Ureter (tissue), 1 donor: ENCODE data around the gene PM20D1. TPM values are rescaled to one million over a fixed set of nuclear protein-coding genes. Genes with fewer than 3 reads are reported as not detected.
"Not testable (repeated sequence)": the region's sequence is repeated elsewhere in the genome, so short reads cannot be mapped to it uniquely, and the experiment has no call there.

Experiments used
- DNase-seq: peaks from one replicate; pipeline ENCODE4 v3.0.0-alpha.2; 2020; ENCODE audit warnings: low spot score
- total RNA-seq: library from RNA; stranded (reverse); gene quantifications from one replicate; pipeline ENCODE4 v1.2.4, GENCODE V29; 2023
- donor health status: DM: yes; HTN: yes; CAD: no.

The PM20D1 gene
- 23.7 TPM for total RNA-seq

- peak; percentile 88 for DNase-seq
Observed at GRCh38 chr1:205849619-205850355, at the start of gene PM20D1. Gene PM20D1, minus strand, starts transcription at chr1:205850132. Its CDS starts 60 bp downstream, at chr1:205850072.

- no peak for DNase-seq
Observed at GRCh38 chr1:205896351-205896750, 46.4 kb upstream of the PM20D1 start.

- not testable (repeated sequence) for DNase-seq
Observed at GRCh38 chr1:205894119-205894518, 44.2 kb upstream of the PM20D1 start.

GRCh38 chr1:205892175-205892574 is 42.2 kb upstream of the PM20D1 start:
- not testable (repeated sequence) for DNase-seq

- not testable (repeated sequence) for DNase-seq
Observed at GRCh38 chr1:205891481-205891880, 41.5 kb upstream of the PM20D1 start.

GRCh38 chr1:205890631-205891030 is 40.7 kb upstream of the PM20D1 start:
- not testable (repeated sequence) for DNase-seq

GRCh38 chr1:205889706-205890105 is 39.8 kb upstream of the PM20D1 start:
- not testable (repeated sequence) for DNase-seq

GRCh38 chr1:205889006-205889405 is 39.1 kb upstream of the PM20D1 start:
- not testable (repeated sequence) for DNase-seq

- DNase-seq = no peak
Observed at GRCh38 chr1:205883792-205884191, 33.9 kb upstream of the PM20D1 start.

GRCh38 chr1:205880923-205881322 is 31.0 kb upstream of the PM20D1 start:
- DNase-seq = no peak

GRCh38 chr1:205879974-205880373 is 30.0 kb upstream of the PM20D1 start:
- DNase-seq = no peak

- DNase-seq = no peak
Observed at GRCh38 chr1:205878026-205878425, 28.1 kb upstream of the PM20D1 start.

- not testable (repeated sequence) for DNase-seq
Observed at GRCh38 chr1:205873148-205873547, 23.2 kb upstream of the PM20D1 start.

- no peak for DNase-seq
Observed at GRCh38 chr1:205870236-205870635, 20.3 kb upstream of the PM20D1 start.

- no peak for DNase-seq
Observed at GRCh38 chr1:205861540-205861939, 11.6 kb upstream of the PM20D1 start.

GRCh38 chr1:205858141-205858961 is 8.4 kb upstream of the PM20D1 start:
- DNase-seq = no peak

GRCh38 chr1:205857501-205857900 is 7.6 kb upstream of the PM20D1 start:
- not testable (repeated sequence) for DNase-seq

GRCh38 chr1:205856433-205856832 is 6.5 kb upstream of the PM20D1 start:
- no peak for DNase-seq

GRCh38 chr1:205852969-205853368 is 3.0 kb upstream of the PM20D1 start:
- no peak for DNase-seq

- DNase-seq = no peak
Observed at GRCh38 chr1:205851993-205852392, 2.1 kb upstream of the PM20D1 start.

GRCh38 chr1:205843036-205843859 is 6.7 kb downstream of the PM20D1 start:
- no peak for DNase-seq

GRCh38 chr1:205842229-205842628 is 7.7 kb downstream of the PM20D1 start:
- DNase-seq = no peak
